Aorta (tissue), 5 donors: ENCODE measurements around the gene TEX54. TPM values are rescaled to one million over a fixed set of nuclear protein-coding genes. Genes with fewer than 3 reads are reported as not detected.
"Not testable (repeated sequence)": the region's sequence is repeated elsewhere in the genome, so short reads cannot be mapped to it uniquely, and the experiment has no call there.

Source experiments
- ATAC-seq: fragments of 200-7000 bp; cut with Tn5 transposase; one replicate; pipeline ENCODE4 v1.9.1; 2022; ENCODE audit warnings: moderate library complexity; ENCODE audit not compliant: low FRiP score
- DNase-seq, 2 donors: peaks; one replicate each; pipeline ENCODE4 v3.0.0-alpha.2; 2020
- H3K27ac ChIP-seq, 2 donors: one replicate each; pipeline ENCODE4 v1.5.1; 2013; ENCODE audit warnings: low read length in 2 of 2, mild to moderate bottlenecking in 2 of 2, moderate library complexity in 2 of 2, control low read depth in 1 of 2, inconsistent platforms in 1 of 2, low read depth in 1 of 2
- H3K27me3 ChIP-seq, 2 donors: one replicate each; pipeline ENCODE4 v1.6.1; 2013; ENCODE audit warnings: control low read depth in 1 of 2, low read length in 1 of 2, mild to moderate bottlenecking in 1 of 2, moderate library complexity in 1 of 2; ENCODE audit not compliant: insufficient read depth in 2 of 2, control insufficient read depth in 1 of 2
- H3K36me3 ChIP-seq, 2 donors: one replicate each; pipeline ENCODE4 v1.6.1; 2013; ENCODE audit warnings: control low read depth in 1 of 2, low read length in 1 of 2, mild to moderate bottlenecking in 1 of 2; ENCODE audit not compliant: insufficient read depth in 2 of 2, control insufficient read depth in 1 of 2
- H3K4me1 ChIP-seq, 2 donors: one replicate each; pipeline ENCODE4 v1.6.1; 2013; ENCODE audit warnings: low read length in 2 of 2, control low read depth in 1 of 2, mild to moderate bottlenecking in 1 of 2, moderate library complexity in 1 of 2; ENCODE audit not compliant: insufficient read depth in 2 of 2, control insufficient read depth in 1 of 2
- H3K4me3 ChIP-seq, 2 donors: one replicate each; pipeline ENCODE4 v1.5.1; 2013; ENCODE audit warnings: low read length in 2 of 2, control low read depth in 1 of 2, mild to moderate bottlenecking in 1 of 2
- H3K9me3 ChIP-seq: one replicate; pipeline ENCODE4 v1.6.1; 2013; ENCODE audit warnings: mild to moderate bottlenecking, low read length; ENCODE audit not compliant: control insufficient read depth
- WGBS, 2 donors: extraction: QIAGEN DNeasy Blood & Tissue Kit; methylation state at CpG; one replicate each; pipeline ENCODE4 v1.1.7; 2013; 5-methylcytosine and 5-hydroxymethylcytosine counted together
- intact Hi-C, 2 donors: fragments of 100-400 bp; cut with DNase I; formaldehyde crosslinking; loops; one replicate each; pipeline versions ENCODE4 v1.14.2 to v1.15.0; 2022
- polyA plus RNA-seq, 2 donors: library from polyadenylated mRNA; stranded (reverse); fragments of 200-250 nt; gene quantifications; one replicate each; pipeline ENCODE4 v1.2.3, GENCODE V29; 2013
- total RNA-seq, 2 donors: library from RNA; stranded (reverse); fragmentation: NEBNext Ultra II Directional; extraction: Animal tissue kit (Norgen Biotek cat#: 25700); gene quantifications; one replicate each; pipeline ENCODE4 v1.2.1, GENCODE V29; 2021
- donor health status: healthy with polysubstance abuse.
- donor health status: Bipolar disorder and iron deficiency.
- donor health status: DM: no; HTN: no; CAD: no.
- donor health status: DM: no; HTN: no; CAD: no.
- donor health status: DM: yes; HTN: yes; CAD: no.

TEX54 gene
- total and polyA plus RNA-seq, 4 donors: 5.5 TPM; not detected in 3

- peak; percentile 85 for ATAC-seq
- intact Hi-C loops: loop anchor here in 1 of 2 donors (1.0 kb wide), 1 partner anchor 39 kb away; the partner anchor contains the start of gene SLC3A2
- 0% methylated on average over 33 of the region's 33 CpGs for WGBS, 2 donors
These were observed 8.9 kb upstream of the TEX54 start for GRCh38 chr11:62841361-62842170.

GRCh38 chr11:62840721-62841360, 8.2 kb upstream of the TEX54 start:
- intact Hi-C loops: loop anchor here in 1 of 2 donors (1.0 kb wide), 1 partner anchor 39 kb away; the partner anchor contains the start of gene SLC3A2
- ATAC-seq (peak; percentile 55), DNase-seq (peak; percentile 83 to 89)
- not testable (repeated sequence) for H3K4me1 ChIP-seq, H3K9me3 ChIP-seq, H3K27me3 ChIP-seq, H3K4me3 ChIP-seq, H3K36me3 ChIP-seq
- H3K27ac ChIP-seq: peak overlapping the region; percentile 76 to 99
- WGBS, 2 donors: 1% methylated on average over 41 of the region's 41 CpGs

More at GRCh38 chr11:62841361-62842170, 8.9 kb upstream of the TEX54 start:
- Histone ChIP-seq H3K4me1 (peaks cover 0 to 3% of the 10 kb centered on the region in 2 donors), H3K27ac (peak overlapping the region; percentile 76 to 99), H3K9me3 (no peaks in the 10 kb centered on the region), H3K36me3 (no peaks in the 10 kb centered on the region), H3K27me3 (peaks cover 0 to 1% of the 10 kb centered on the region in 2 donors), H3K4me3 (peak overlapping the region; percentile 42 to 51)
- peak; percentile 89 to 90 for DNase-seq

- peaks cover 0 to 3% of the 10 kb centered on the region in 2 donors for H3K4me1 ChIP-seq
These were observed 6.7 kb upstream of the TEX54 start, which contains the start of gene WDR74 for GRCh38 chr11:62839050-62839945. TSS of gene WDR74 (minus strand) at chr11:62839590. CDS start at chr11:62839570, 20 bp downstream.

GRCh38 chr11:62835336-62835735, 2.7 kb upstream of the TEX54 start:
- Histone ChIP-seq H3K4me1 (no peaks in the 10 kb centered on the region), H3K36me3 (peaks cover 0 to 10% of the 10 kb centered on the region in 2 donors), H3K9me3 (no peaks in the 10 kb centered on the region), H3K4me3 (no peak overlapping the region), H3K27me3 (no peaks in the 10 kb centered on the region), H3K27ac (no peak overlapping the region)
- ATAC-seq (no peak), DNase-seq (no peak)
- intact Hi-C loops: loop anchor here in 1 of 2 donors (10.0 kb wide), 1 partner anchor 131 kb away; the partner anchor contains the start of genes BSCL2 and GNG3
- 83 to 89% methylated on average over 8 of the region's 8 CpGs for WGBS, 2 donors

More at GRCh38 chr11:62839050-62839945, 6.7 kb upstream of the TEX54 start, which contains the start of gene WDR74:
- peak within 1 kb of the TSS; percentile 51 to 77 for H3K4me3 ChIP-seq
- ATAC-seq (peak; percentile 90), DNase-seq (peak; percentile 97 to 98)
- intact Hi-C loops: loop anchor here in 1 of 2 donors (10.0 kb wide), 1 partner anchor 134 kb away; the partner anchor contains the start of genes BSCL2 and GNG3
- peak within 1 kb of the TSS; percentile 62 to 97 for H3K27ac ChIP-seq
- 0 to 1% methylated on average over 61 to 62 of the region's 62 CpGs for WGBS, 2 donors
- peaks cover 0 to 10% of the 10 kb centered on the region in 2 donors for H3K36me3 ChIP-seq
- peaks cover 0 to 1% of the 10 kb centered on the region in 2 donors for H3K27me3 ChIP-seq
- no peaks in the 10 kb centered on the region for H3K9me3 ChIP-seq

GRCh38 chr11:62831520-62832335, 913 bp downstream of the TEX54 start, which contains the start of gene STX5:
TSS of gene STX5 (minus strand) at chr11:62832051. CDS start at chr11:62831243, 808 bp downstream.
- ATAC-seq: peak; percentile 99
- intact Hi-C loops: loop anchor here in 1 of 2 donors (1.0 to 10.0 kb wide), 3 partner anchors 27 to 127 kb away; partner anchors contain the start of genes BSCL2, GNG3 and TMEM179B
- Histone ChIP-seq H3K9me3 (no peaks in the 10 kb centered on the region), H3K4me3 (peak within 1 kb of the TSS; percentile 69 to 71), H3K4me1 (no peaks in the 10 kb centered on the region), H3K27me3 (no peaks in the 10 kb centered on the region), H3K36me3 (peaks cover 0 to 11% of the 10 kb centered on the region in 2 donors), H3K27ac (peak within 1 kb of the TSS; percentile 79 to 92)
- 1% methylated on average over 61 to 65 of the region's 65 CpGs for WGBS, 2 donors
- DNase-seq: peak; percentile 100

- 0 to 1% methylated on average over 33 of the region's 33 CpGs for WGBS, 2 donors
- no peaks in the 10 kb centered on the region for H3K4me1 ChIP-seq
- H3K4me3 ChIP-seq: peak overlapping the region; percentile 69 to 71
- DNase-seq (no peak), ATAC-seq (no peak)
- peaks cover 0 to 11% of the 10 kb centered on the region in 2 donors for H3K36me3 ChIP-seq
- no peaks in the 10 kb centered on the region for H3K27me3 ChIP-seq
- H3K27ac ChIP-seq: peak overlapping the region; percentile 52 to 89
- H3K9me3 ChIP-seq: no peaks in the 10 kb centered on the region
- intact Hi-C loops: loop anchor here in 1 of 2 donors (5.0 to 10.0 kb wide), 2 partner anchors 44 to 126 kb away; partner anchors contain the start of genes BSCL2, GNG3 and TMEM179B
These were observed 1.6 kb downstream of the TEX54 start for GRCh38 chr11:62830904-62831519.

- H3K27me3 ChIP-seq, intact Hi-C loops, DNase-seq, ATAC-seq, H3K4me3 ChIP-seq, H3K9me3 ChIP-seq, H3K27ac ChIP-seq, H3K4me1 ChIP-seq: not testable (repeated sequence)
- H3K36me3 ChIP-seq: peaks cover 9 to 13% of the 10 kb centered on the region in 2 donors
- WGBS, 2 donors: 88 to 89% methylated on average over 8 of the region's 8 CpGs
These were observed 4.5 kb downstream of the TEX54 start for GRCh38 chr11:62828130-62828529.
